ENCODE measurements around the gene SLC4A4. TPM values are rescaled to one million over a fixed set of nuclear protein-coding genes. Genes with fewer than 3 reads are reported as not detected.

The SLC4A4 gene
- total and polyA plus RNA-seq, 10 of the 15 experiments (the other 5 are each of a cell fraction or from before 2014, with no cell fraction given) = 0.05 to 0.44 (median 0.18) TPM

- no peak for TF ChIP-seq TBL1XR1 (IDR thresholded peaks at IDR 0.05; ENCODE audit: low read depth, low read length)
- TF ChIP-seq SMAD5 (IDR thresholded peaks at IDR 0.05; ENCODE audit: low read depth) = no peak
- TF ChIP-seq ZBTB4 (CRISPR knock-in tag; IDR thresholded peaks at IDR 0.05) = no peak
- no peak for TF ChIP-seq GATAD2B (conservative IDR thresholded peaks at IDR 0.05; ENCODE audit: low read depth)
- no peak for TF ChIP-seq POLR2A (IDR thresholded peaks at IDR 0.05; ENCODE audit: low read depth, low read length)
- no peak for TF ChIP-seq RELA (IDR thresholded peaks at IDR 0.05; ENCODE audit: borderline replicate concordance, partially characterized antibody)
- TF ChIP-seq RAD51 (IDR thresholded peaks at IDR 0.05) = no peak
- TF ChIP-seq SREBF1 (IDR thresholded peaks at IDR 0.05; ENCODE audit: low read length) = no peak
- no peak for TF ChIP-seq NFYB (IDR thresholded peaks at IDR 0.05; ENCODE audit: insufficient read depth, low read depth, low read length)
- TF ChIP-seq E2F8 (IDR thresholded peaks at IDR 0.05; ENCODE audit: low read depth, partially characterized antibody) = no peak
Measured at GRCh38 chr4:71524756-71525155, 185.9 kb downstream of the SLC4A4 start (continued).

Measured in GM12878 (cell line).